Naive thymus-derived CD4-positive, alpha-beta T cell (primary cell): ENCODE measurements around the gene CTXND1. TPM values are rescaled to one million over a fixed set of nuclear protein-coding genes. Genes with fewer than 3 reads are reported as not detected.

ENCODE experiments used
- ATAC-seq: fragments of 150-1000 bp; cut with Tn5 transposase; 2 replicates; pipeline ENCODE4 v1.10.0; 2021; ENCODE audit warnings: mild to moderate bottlenecking, moderate library complexity
- CTCF ChIA-PET: fragments of 350-600 bp; sonication (Branson Sonifier 250); formaldehyde crosslinking; loops from one replicate; lab custom pipeline; 2021; ENCODE audit warnings: antibody characterized with exemption; lab: Charles Lee
- POLR2A ChIA-PET: fragments of 350-600 bp; sonication (Branson Sonifier 250); formaldehyde crosslinking; loops from one replicate; lab custom pipeline; 2021; ENCODE audit warnings: antibody characterized with exemption, inconsistent platforms; lab: Charles Lee
- DNase-seq, 9 donors: peaks; one replicate each; pipeline versions ENCODE4 v3.0.0 to v3.0.0-alpha.2; 2020 to 2022; ENCODE audit warnings: mixed read lengths in 1 of 9
- H3K27ac ChIP-seq: one replicate; pipeline ENCODE4 v1.7.0; 2013; ENCODE audit warnings: mild to moderate bottlenecking, low read depth, low read length, moderate library complexity
- H3K27me3 ChIP-seq, 2 donors: one replicate each; pipeline ENCODE4 v1.7.0; 2013; ENCODE audit warnings: low read length in 2 of 2, mild to moderate bottlenecking in 2 of 2, moderate library complexity in 2 of 2; ENCODE audit not compliant: control insufficient read depth in 2 of 2, insufficient read depth in 2 of 2
- H3K36me3 ChIP-seq, 3 experiments: 1 replicate in 2 of 3; 2 replicates in 1 of 3; pipeline ENCODE4 v1.7.0; 2013; ENCODE audit warnings: low read length in 3 of 3, mild to moderate bottlenecking in 3 of 3, moderate library complexity in 1 of 3; ENCODE audit not compliant: insufficient read depth in 3 of 3, control insufficient read depth in 2 of 3
- H3K4me1 ChIP-seq, 2 donors: one replicate each; pipeline ENCODE4 v1.7.0; 2013; ENCODE audit warnings: low read length in 2 of 2, mild to moderate bottlenecking in 2 of 2, moderate library complexity in 1 of 2; ENCODE audit not compliant: control insufficient read depth in 2 of 2, insufficient read depth in 2 of 2
- H3K4me3 ChIP-seq: 2 replicates; pipeline ENCODE4 v1.7.0; 2013; ENCODE audit warnings: mild to moderate bottlenecking, low read length
- H3K9me3 ChIP-seq, 3 experiments: 1 replicate in 2 of 3; 2 replicates in 1 of 3; pipeline ENCODE4 v1.7.0; 2013; ENCODE audit warnings: low read length in 3 of 3; ENCODE audit not compliant: control insufficient read depth in 2 of 3
- H3K27ac Mint-ChIP-seq, 9 donors: one replicate each; pipeline ENCODE4 v1.8.0; 2020 to 2022; ENCODE audit warnings: mixed read lengths in 9 of 9, mild to moderate bottlenecking in 8 of 9, moderate library complexity in 5 of 9, inconsistent platforms in 2 of 9
- H3K27me3 Mint-ChIP-seq, 5 donors: one replicate each; pipeline ENCODE4 v1.8.0; 2021 to 2022; ENCODE audit warnings: mixed read lengths in 5 of 5, mild to moderate bottlenecking in 1 of 5
- H3K36me3 Mint-ChIP-seq, 5 donors: one replicate each; pipeline ENCODE4 v1.8.0; 2020 to 2022; ENCODE audit warnings: mixed read lengths in 5 of 5, mild to moderate bottlenecking in 3 of 5, inconsistent platforms in 1 of 5
- H3K4me1 Mint-ChIP-seq, 7 donors: one replicate each; pipeline ENCODE4 v1.8.0; 2020 to 2022; ENCODE audit warnings: mixed read lengths in 7 of 7, mild to moderate bottlenecking in 3 of 7, inconsistent platforms in 1 of 7
- H3K4me3 Mint-ChIP-seq, 10 donors: one replicate each; pipeline ENCODE4 v1.8.0; 2020 to 2022; ENCODE audit warnings: mild to moderate bottlenecking in 10 of 10, mixed read lengths in 10 of 10, moderate library complexity in 6 of 10, inconsistent platforms in 2 of 10
- H3K9me3 Mint-ChIP-seq, 11 donors: one replicate each; pipeline ENCODE4 v1.8.0; 2020 to 2022; ENCODE audit warnings: mixed read lengths in 11 of 11, mild to moderate bottlenecking in 4 of 11, inconsistent platforms in 1 of 11, moderate library complexity in 1 of 11
- intact Hi-C, 2 donors: fragments of 100-400 bp; cut with micrococcal nuclease; formaldehyde crosslinking; loops; one replicate each; pipeline ENCODE4 v1.15.1; 2023
- polyA plus RNA-seq, 2 donors: library from polyadenylated mRNA; unstranded; fragments of 300-500 nt; fragmentation: Illumina TruSeq; gene quantifications; one replicate each; pipeline ENCODE4 v1.2.3, GENCODE V29; 2021
- total RNA-seq, 6 experiments: library from RNA in 5 of 6; stranded (reverse) in 5 of 6; gene quantifications; 1 replicate in 5 of 6; 2 replicates in 1 of 6; pipeline ENCODE4 v1.2.3 and lab custom pipeline; 2021 to 2026

Gene CTXND1
- total and polyA plus RNA-seq, 7 experiments from 2014 or later, result not detected

DNA sequence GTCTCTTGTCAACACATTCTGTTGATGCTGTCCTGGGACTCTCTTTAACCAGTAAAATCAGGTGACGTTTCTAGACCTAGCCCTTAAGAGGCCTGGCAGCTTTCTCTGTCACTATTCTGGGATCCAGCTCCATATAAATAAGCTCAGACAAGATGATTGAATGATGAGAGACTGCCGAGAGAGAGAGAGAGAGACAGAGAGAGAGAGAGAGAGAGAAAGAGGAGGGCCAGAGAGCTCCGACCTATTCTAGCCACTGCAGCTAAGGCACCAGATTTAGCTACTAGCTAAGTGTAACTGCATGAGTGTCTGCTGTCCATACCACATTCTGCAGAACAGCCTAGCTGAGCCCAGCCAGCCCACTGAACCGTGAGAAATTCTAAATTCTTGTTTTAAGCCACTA is 36.1 kb upstream of the CTXND1 start:
- H3K4me1 ChIP-seq, result no peaks in the 10 kb centered on the region
- Mint-ChIP-seq H3K36me3 (no peaks in the 10 kb centered on the region), H3K27ac (no peak overlapping the region), H3K27me3 (peaks cover 13 to 34% (median 15%) of the 10 kb centered on the region in 5 donors), H3K4me3 (no peak overlapping the region), H3K9me3 (peaks cover 0 to 3% (median 0%) of the 10 kb centered on the region in 11 donors), H3K4me1 (peaks cover 0 to 5% (median 0%) of the 10 kb centered on the region in 7 donors)
- no peak overlapping the region for H3K4me3 ChIP-seq
- intact Hi-C loops, result no loop called here
- H3K27me3 ChIP-seq, result no peaks in the 10 kb centered on the region
- no peak overlapping the region for H3K27ac ChIP-seq
- ATAC-seq, result no peak
- no peak for DNase-seq
- ChIA-PET POLR2A (no interaction called here), CTCF (no interaction called here)
- no peaks in the 10 kb centered on the region for H3K36me3 ChIP-seq
- H3K9me3 ChIP-seq, result no peaks in the 10 kb centered on the region

DNA sequence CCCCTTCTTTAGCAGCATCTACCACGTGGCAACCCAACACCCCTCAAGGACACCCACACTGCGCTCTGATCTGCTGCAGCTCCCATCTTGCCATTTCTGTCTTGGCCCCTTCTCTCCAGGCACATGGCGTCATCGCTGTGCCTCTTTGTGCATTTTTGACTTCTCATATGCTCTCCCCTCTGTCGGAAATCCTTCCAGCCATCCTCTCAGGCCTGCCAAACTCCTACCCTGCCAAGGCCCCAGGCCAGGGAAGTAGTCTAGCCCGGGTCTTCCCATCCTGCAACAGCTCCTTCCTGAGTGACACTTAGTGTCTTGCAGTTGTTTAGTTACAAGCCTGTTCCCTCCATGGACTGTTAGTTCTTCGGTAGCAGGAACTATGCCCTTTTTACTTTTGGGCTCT is 34.0 kb upstream of the CTXND1 start:
- no peaks in the 10 kb centered on the region for H3K27me3 ChIP-seq
- ChIA-PET POLR2A (no interaction called here), CTCF (no interaction called here)
- Mint-ChIP-seq H3K4me3 (no peak overlapping the region), H3K9me3 (peaks cover 0 to 3% (median 0%) of the 10 kb centered on the region in 11 donors), H3K4me1 (peaks cover 0 to 5% (median 0%) of the 10 kb centered on the region in 7 donors), H3K27ac (no peak overlapping the region), H3K36me3 (no peaks in the 10 kb centered on the region), H3K27me3 (peaks cover 13 to 28% (median 16%) of the 10 kb centered on the region in 5 donors)
- no peaks in the 10 kb centered on the region for H3K4me1 ChIP-seq
- intact Hi-C loops, result no loop called here
- no peak overlapping the region for H3K4me3 ChIP-seq
- H3K9me3 ChIP-seq, result no peaks in the 10 kb centered on the region
- no peaks in the 10 kb centered on the region for H3K36me3 ChIP-seq
- H3K27ac ChIP-seq, result no peak overlapping the region
- ATAC-seq (no peak), DNase-seq (no peak)

DNA sequence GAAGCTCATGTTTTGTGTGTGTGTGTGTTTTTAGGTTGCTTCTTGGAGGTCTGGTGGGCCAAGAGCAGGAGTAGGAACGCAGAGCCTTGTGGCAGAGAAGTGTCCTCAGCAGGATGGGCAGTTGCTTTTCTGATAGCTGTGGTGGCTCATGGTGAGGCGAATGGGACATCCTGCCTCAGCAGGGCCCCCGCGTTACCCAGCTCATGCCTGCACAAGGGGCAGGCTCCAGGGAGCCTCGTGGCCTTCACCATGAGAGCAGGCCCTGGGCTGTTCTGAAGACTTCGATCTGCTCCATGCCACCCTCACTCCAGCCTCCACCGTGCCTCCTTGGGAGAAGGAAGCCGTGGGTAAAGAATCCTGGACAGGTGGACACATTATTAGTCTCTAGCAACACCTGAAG is 33.4 kb upstream of the CTXND1 start:
- no peaks in the 10 kb centered on the region for H3K36me3 ChIP-seq
- Mint-ChIP-seq H3K4me1 (peaks cover 0 to 3% (median 0%) of the 10 kb centered on the region in 7 donors), H3K36me3 (no peaks in the 10 kb centered on the region), H3K4me3 (no peak overlapping the region), H3K9me3 (peaks cover 0 to 3% (median 0%) of the 10 kb centered on the region in 11 donors), H3K27me3 (peaks cover 11 to 33% (median 23%) of the 10 kb centered on the region in 5 donors), H3K27ac (no peak overlapping the region)
- no peak overlapping the region for H3K4me3 ChIP-seq
- POLR2A ChIA-PET, result interaction anchor here (0.9 kb wide), 1 partner anchor 14 kb away, joined by 3 read pairs; no protein-coding TSS in a partner anchor
- ATAC-seq, result no peak
- DNase-seq, result no peak
- no peak overlapping the region for H3K27ac ChIP-seq
- intact Hi-C loops, result no loop called here
- H3K4me1 ChIP-seq, result no peaks in the 10 kb centered on the region
- H3K27me3 ChIP-seq, result no peaks in the 10 kb centered on the region
- H3K9me3 ChIP-seq, result no peaks in the 10 kb centered on the region
- CTCF ChIA-PET, result no interaction called here

DNA sequence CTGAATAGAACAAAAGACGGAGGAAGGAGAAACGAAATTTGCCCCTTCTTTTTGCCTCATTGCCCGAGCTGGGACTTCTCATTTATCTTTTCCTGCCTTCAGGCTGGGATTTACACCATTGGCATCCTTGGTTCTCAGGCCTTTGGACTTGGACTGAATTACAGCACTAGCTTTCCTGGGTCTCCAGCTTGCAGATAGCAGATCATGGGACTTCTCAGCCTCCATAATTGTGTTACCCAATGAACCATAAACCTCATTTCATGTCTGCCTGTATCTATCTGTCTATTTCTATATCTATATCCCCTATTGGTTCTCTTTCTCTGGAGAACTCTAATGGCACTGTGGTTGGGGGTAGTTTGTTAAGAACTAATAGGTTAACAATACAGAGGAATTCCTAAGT is 31.5 kb upstream of the CTXND1 start:
- no peak overlapping the region for H3K27ac Mint-ChIP-seq
- ChIA-PET CTCF (no interaction called here), POLR2A (no interaction called here)
- H3K9me3 Mint-ChIP-seq, result peaks cover 0 to 1% (median 0%) of the 10 kb centered on the region in 11 donors
- H3K4me3 ChIP-seq, result no peak overlapping the region
- no peaks in the 10 kb centered on the region for H3K4me1 Mint-ChIP-seq
- H3K4me3 Mint-ChIP-seq, result no peak overlapping the region
- H3K27me3 ChIP-seq, result no peaks in the 10 kb centered on the region
- no peaks in the 10 kb centered on the region for H3K36me3 ChIP-seq
- intact Hi-C loops, result no loop called here
- no peak for ATAC-seq
- no peaks in the 10 kb centered on the region for H3K36me3 Mint-ChIP-seq
- no peaks in the 10 kb centered on the region for H3K4me1 ChIP-seq
- H3K9me3 ChIP-seq, result no peaks in the 10 kb centered on the region
- DNase-seq, result no peak
- H3K27ac ChIP-seq, result no peak overlapping the region
- peaks cover 2 to 34% (median 27%) of the 10 kb centered on the region in 5 donors for H3K27me3 Mint-ChIP-seq

DNA sequence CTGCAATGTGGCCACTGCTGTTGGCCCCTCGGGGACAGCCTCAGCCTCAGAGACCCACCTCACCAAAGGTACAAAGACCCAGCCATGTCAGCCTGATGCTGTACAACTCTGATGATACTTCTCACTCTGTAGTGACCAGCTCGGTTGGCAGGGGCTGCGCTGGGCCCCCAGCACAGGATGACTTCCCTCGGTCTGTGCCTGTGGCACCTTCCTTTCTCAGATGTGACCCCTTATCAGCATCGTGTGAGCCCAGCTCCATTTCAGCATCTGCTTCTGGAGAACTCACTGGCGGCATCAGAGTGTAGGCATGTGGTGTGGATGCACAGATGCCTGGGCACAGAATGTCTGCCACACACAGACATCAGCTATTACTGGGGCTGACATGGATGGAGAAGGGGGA is 25.1 kb upstream of the CTXND1 start:
- ATAC-seq (no peak), DNase-seq (no peak)
- no peaks in the 10 kb centered on the region for H3K27me3 ChIP-seq
- Mint-ChIP-seq H3K27me3 (peaks cover 2 to 33% (median 5%) of the 10 kb centered on the region in 5 donors), H3K36me3 (no peaks in the 10 kb centered on the region), H3K4me3 (no peak overlapping the region), H3K27ac (no peak overlapping the region), H3K4me1 (no peaks in the 10 kb centered on the region), H3K9me3 (no peaks in the 10 kb centered on the region)
- ChIA-PET POLR2A (no interaction called here), CTCF (no interaction called here)
- H3K36me3 ChIP-seq, result no peaks in the 10 kb centered on the region
- no peak overlapping the region for H3K4me3 ChIP-seq
- intact Hi-C loops, result no loop called here
- no peaks in the 10 kb centered on the region for H3K9me3 ChIP-seq
- no peaks in the 10 kb centered on the region for H3K4me1 ChIP-seq
- no peak overlapping the region for H3K27ac ChIP-seq

DNA sequence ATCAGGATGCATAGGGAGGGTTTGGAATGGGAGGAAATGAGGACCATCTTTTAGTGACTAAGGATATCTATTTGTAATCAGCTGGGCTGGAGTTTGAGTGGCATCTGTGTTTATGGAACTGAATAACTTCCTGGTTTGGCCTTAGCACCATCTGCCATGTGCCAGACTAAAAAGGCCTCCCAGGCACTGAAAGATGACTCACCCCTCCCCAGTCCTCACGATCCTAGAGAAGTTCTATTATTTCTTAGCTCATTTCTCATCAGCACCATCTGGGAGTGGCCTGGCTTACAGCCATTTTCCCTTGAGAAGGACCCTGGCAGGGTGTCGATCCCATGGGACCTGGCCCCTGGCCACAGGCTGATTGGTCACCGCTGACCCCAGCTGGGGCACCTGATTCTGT is 23.9 kb upstream of the CTXND1 start:
- no peaks in the 10 kb centered on the region for H3K9me3 Mint-ChIP-seq
- H3K27ac Mint-ChIP-seq, result no peak overlapping the region
- no peak overlapping the region for H3K4me3 ChIP-seq
- DNase-seq (no peak), ATAC-seq (no peak)
- no peaks in the 10 kb centered on the region for H3K9me3 ChIP-seq
- H3K4me1 Mint-ChIP-seq, result no peaks in the 10 kb centered on the region
- peaks cover 5 to 29% (median 14%) of the 10 kb centered on the region in 5 donors for H3K27me3 Mint-ChIP-seq
- no peaks in the 10 kb centered on the region for H3K36me3 ChIP-seq
- H3K27ac ChIP-seq, result no peak overlapping the region
- ChIA-PET CTCF (no interaction called here), POLR2A (no interaction called here)
- no peak overlapping the region for H3K4me3 Mint-ChIP-seq
- H3K4me1 ChIP-seq, result no peaks in the 10 kb centered on the region
- no peaks in the 10 kb centered on the region for H3K36me3 Mint-ChIP-seq
- intact Hi-C loops, result no loop called here
- no peaks in the 10 kb centered on the region for H3K27me3 ChIP-seq

DNA sequence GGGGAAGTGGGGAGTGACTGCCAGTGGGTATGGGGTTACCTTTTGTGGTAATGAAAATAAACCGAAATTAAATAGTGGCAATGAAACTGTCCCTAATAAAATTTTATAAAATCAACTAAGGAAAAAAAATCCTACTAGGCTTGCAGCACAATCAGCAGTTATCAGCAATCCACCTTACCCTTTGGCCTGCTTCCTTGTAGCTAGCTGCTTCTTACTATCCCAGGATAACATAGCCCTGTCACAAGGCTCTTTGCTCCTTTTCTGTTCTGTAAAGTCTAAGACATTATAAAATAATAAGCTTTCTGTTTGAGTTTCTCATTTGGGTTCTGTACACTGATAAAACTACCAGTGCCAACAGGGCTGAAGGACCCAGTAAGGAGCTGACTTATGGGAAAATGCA is 23.0 kb upstream of the CTXND1 start:
- no peaks in the 10 kb centered on the region for H3K4me1 ChIP-seq
- H3K9me3 Mint-ChIP-seq, result no peaks in the 10 kb centered on the region
- ChIA-PET POLR2A (no interaction called here), CTCF (interaction anchor here (0.6 kb wide), 1 partner anchor 308 kb away, joined by 3 read pairs; no protein-coding TSS in a partner anchor)
- no peaks in the 10 kb centered on the region for H3K27me3 ChIP-seq
- ATAC-seq, result no peak
- no peak overlapping the region for H3K4me3 Mint-ChIP-seq
- H3K36me3 ChIP-seq, result no peaks in the 10 kb centered on the region
- intact Hi-C loops, result no loop called here
- no peak for DNase-seq
- no peaks in the 10 kb centered on the region for H3K36me3 Mint-ChIP-seq
- peaks cover 7 to 22% (median 12%) of the 10 kb centered on the region in 5 donors for H3K27me3 Mint-ChIP-seq
- no peak overlapping the region for H3K4me3 ChIP-seq
- no peaks in the 10 kb centered on the region for H3K4me1 Mint-ChIP-seq
- no peak overlapping the region for H3K27ac ChIP-seq
- no peak overlapping the region for H3K27ac Mint-ChIP-seq
- no peaks in the 10 kb centered on the region for H3K9me3 ChIP-seq
